Glomerular visceral epithelial cell (primary cell): ENCODE results near the gene CDC5L.
"Not testable (repeated sequence)": the region's sequence is repeated elsewhere in the genome, so short reads cannot be mapped to it uniquely, and the experiment has no call there.

Source experiments
- DNase-seq: peaks from one replicate; pipeline ENCODE4 v3.0.0-alpha.2; 2016; ENCODE audit errors: extremely low spot score

CDC5L gene

DNA sequence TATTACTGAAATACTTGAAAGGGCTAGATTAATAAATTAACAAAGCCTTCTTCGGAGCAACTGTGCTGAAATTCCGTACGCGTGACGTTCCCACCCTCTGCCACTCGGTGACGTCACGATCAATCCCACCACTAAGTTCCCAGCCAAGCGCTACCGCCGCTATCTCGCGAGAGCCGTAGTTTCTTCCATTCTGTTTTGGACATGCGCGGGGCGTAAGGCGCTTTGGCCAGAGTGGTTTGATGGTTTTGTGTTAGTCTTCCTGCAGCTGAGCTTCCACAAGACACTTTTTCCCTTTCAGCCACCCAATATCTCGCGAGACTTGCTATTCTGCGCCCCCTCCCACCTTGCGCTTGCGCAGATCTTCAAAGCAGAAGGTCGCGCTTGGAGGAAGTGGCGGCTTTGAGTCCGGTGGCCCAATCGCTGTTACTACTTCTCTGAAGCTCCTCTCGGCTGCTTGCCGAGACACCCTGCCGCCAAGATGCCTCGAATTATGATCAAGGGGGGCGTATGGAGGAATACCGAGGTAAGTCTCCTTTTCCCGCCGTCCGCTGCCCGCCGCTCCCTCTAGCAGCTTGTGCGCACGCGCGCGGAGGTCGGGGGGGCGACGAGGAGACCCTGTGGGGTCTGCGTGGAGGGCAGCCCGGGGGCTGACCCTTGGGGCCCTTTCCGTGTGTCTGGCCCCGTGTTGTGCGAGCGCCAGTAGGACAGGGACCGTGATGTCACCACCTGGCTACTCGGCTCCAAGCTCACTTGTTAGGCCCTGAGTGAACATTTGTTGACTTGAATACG is at the start of gene CDC5L:
TSS of gene CDC5L (plus strand) at position 361 of the 789 bp plus-strand sequence. CDS start at position 479, 118 bp downstream.
- peak; percentile 98 for DNase-seq

DNA sequence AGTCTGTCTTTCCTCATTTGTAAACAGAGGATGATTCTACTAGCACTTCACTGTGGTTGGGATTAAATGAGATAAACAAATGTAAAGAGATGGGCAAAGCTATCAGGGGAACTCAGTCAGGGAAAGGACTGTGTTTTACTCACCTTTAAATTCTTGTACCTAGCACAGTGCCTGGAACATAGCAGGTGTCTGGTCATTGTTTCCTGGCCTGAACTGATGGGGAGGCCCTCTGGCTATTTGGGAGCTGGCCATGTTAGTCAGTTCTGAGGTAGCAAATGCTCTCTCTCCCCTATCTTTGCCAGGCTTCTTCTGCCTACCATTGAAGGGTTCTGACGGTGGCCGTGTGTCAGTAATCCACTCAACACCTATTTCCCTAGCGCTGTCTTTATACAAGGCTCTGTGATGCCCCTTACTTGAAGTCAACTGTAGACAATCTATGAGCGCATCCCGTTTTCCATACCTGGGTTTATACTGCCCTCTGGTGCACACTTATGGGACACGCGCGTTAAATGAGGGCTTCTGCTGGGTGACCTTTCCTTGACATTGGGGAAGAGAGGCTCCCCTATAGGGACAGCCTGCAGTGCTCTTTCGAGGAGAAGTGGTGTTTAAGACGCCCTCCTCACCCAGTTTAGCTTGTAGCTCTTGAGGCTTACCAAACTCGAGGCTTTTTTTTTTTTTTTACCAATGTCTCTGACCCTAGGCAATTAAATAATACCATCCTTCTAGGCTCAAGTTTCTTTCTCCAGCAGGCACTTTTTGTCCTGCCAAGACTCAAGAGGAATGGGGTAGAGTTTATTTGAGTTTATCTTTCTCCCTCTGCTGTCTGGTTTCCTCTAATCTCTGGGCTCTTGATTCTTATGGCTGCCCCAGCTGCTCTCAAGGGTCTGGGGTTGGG is 49.0 kb upstream of the CDC5L start:
- DNase-seq: peak; percentile 63

- no peak for DNase-seq
Measured at GRCh38 chr6:44339301-44339700, 48.2 kb upstream of the CDC5L start.

- DNase-seq: peak; percentile 63
Measured at GRCh38 chr6:44339763-44340625, 47.5 kb upstream of the CDC5L start.

DNA sequence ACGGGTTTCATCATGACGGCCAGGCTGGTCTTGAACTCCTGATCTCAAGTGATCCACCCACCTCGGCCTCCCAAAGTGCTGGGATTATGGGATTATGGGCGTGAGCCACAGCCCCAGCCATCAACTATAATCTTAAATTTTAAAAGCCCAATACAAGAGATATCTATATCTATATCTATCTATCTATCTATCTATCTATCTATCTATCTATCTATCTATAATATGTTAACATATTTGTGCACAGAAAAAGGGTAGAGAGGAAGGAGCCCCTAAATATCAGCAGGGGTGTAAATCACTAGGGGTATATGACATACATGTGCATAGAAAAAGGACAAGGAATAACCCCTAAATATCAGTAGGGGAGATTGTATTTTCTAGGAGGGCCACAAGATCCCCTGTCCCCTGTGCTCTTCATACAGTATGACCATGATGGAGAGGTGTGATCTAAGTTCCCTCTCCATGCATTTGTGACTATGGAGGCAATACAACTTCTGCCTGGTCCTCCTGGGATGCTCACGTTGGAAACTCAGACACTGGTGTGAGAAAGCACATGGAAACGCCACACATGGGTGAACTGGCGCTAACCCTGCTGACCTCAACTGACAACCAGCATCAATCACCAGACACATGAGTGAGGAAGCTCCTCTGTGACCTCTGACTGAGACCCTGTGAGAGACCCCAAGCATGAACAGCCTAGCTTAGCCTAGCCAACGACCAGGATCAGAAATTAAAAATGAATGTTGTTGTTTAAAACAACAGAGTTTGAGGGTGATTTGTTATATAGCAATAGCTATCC is 46.2 kb upstream of the CDC5L start:
- DNase-seq: no peak

- no peak for DNase-seq
Measured at GRCh38 chr6:44342052-44342451, 45.5 kb upstream of the CDC5L start.

- no peak for DNase-seq
Measured at GRCh38 chr6:44342489-44342888, 45.0 kb upstream of the CDC5L start, which contains the start of gene SPATS1. SPATS1 (plus strand) TSS chr6:44342650; CDS start chr6:44343096, 446 bp downstream.

GRCh38 chr6:44346818-44347217 is 40.7 kb upstream of the CDC5L start:
- DNase-seq: not testable (repeated sequence)

DNA sequence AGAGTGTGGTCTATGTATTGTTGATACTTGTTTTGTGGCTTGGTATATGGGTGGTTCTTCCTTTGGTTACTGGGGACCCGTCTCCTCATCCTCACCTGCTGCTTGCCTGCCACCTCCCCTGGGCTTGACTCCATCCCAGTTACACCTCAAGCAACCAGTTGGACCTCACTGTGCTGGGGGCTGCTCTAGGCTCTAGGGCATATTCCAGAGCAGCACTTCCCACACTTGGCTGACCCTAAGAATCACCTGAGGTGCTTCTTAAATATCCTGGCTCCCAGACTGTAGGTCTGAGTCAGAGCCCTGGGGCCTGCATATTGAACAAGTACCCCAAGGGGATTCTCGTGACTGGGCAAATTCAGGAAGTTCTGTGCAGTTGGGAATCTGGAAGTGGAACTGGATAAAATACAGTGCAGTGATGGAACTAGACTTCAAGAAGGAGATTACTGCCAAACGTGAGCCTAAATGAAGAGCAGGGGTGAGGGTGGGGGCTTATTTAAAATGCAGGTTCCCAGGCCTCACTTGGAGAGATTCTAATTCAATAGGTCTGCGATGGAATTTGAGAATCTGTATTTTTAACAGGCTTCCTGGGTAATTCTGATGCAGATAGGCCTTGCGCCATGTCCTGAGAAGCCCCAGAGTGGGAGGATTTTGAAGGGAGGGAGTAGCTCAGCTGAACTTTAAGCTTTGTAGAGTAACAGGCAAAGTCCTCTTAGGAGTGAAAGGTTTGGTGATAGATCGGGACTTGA is 37.4 kb upstream of the CDC5L start:
- DNase-seq: no peak

DNA sequence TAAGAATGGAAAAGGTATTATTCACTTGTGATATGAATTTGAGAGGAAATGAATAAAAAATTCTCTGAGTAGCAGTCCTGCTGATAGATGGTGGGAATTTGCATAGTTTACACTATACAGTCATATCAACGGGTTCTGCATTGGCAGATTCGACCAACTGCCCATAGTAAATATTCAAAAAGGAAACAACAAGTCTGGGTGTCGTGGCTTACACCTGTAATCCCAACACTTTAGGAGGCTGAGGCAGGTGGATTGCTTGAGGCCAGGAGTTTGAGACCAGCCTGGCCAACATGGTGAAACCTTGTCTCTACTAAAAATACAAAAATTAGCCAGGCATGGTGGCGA is 36.9 kb upstream of the CDC5L start:
- DNase-seq: not testable (repeated sequence)

DNA sequence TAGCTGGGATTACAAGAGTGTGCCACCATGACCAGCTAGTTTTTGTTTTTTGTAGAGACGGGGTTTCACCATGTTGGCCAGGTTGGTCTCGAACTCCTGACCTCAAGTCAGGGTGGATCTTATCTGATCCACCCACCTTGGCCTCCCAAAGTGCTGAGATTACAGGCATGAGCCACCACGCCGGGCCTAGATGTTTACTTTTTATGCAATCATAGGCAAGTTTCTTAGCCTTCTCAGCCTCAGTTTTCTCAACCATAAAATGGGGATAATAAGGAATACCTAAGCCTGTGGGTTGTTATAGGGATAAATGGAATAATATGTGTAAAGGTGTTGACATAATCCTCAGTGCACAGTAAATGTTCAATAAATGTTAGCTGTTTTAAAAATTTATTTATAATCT is 35.2 kb upstream of the CDC5L start:
- DNase-seq: no peak

DNA sequence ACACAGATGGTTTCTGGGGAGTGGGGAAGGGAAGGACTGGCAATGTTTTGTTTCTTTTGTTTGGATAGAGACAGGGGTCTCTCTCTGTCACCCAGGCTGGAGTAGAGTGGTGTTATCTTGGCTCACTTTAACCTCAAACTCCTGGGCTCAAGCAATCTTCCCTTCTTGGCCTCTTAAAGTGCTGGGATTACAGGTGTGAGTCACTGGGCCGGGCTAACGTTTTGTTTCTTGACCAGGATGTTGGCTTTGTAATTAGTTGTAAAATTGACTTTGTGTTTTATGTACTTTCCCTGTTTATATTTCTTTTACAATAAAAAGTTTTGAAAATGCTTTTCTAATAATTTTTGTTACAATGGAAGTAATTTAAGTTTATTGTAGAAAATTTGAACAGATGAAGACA is 34.2 kb upstream of the CDC5L start:
- no peak for DNase-seq

- no peak for DNase-seq
Measured at GRCh38 chr6:44355640-44356039, 31.9 kb upstream of the CDC5L start.

GRCh38 chr6:44356487-44356886 is 31.0 kb upstream of the CDC5L start:
- no peak for DNase-seq

DNA sequence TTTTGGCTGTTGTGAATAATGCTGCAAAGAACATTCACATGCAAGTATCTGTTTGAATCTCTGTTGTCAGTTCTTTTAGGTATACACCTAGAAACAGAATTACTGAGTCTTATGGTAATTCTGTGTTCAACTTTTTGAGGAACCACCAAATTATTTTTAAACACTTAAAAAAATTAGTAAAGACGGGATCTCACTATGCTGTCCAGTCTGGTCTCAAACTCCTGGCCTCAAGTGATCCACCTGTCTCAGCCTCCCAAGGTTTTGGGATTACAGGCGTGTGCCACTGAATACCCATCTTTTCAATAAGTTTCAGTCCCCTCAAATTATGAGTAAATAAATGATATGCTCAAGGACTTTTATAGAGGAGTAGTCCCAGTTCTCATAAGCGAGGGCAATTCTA is 27.5 kb upstream of the CDC5L start:
- DNase-seq: no peak

DNA sequence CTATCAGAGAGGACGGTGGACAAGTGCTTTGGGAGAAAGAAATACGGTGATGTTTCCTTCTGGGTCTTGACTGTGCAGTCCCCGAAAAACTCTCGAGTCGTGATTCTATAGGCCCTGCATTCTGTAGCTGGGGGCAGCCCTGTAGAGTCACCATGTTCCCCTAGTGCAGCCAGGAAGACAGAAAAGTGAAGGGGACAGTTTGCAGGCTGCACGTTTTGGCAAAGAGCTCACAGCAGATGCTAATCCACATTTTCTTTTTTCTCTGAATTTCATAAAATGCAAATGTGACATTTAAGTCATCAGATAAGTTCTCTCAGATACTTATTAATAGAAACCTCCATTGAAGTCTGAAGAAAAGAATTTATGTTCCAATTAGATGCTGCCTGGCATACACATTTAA is 25.6 kb upstream of the CDC5L start:
- no peak for DNase-seq

DNA sequence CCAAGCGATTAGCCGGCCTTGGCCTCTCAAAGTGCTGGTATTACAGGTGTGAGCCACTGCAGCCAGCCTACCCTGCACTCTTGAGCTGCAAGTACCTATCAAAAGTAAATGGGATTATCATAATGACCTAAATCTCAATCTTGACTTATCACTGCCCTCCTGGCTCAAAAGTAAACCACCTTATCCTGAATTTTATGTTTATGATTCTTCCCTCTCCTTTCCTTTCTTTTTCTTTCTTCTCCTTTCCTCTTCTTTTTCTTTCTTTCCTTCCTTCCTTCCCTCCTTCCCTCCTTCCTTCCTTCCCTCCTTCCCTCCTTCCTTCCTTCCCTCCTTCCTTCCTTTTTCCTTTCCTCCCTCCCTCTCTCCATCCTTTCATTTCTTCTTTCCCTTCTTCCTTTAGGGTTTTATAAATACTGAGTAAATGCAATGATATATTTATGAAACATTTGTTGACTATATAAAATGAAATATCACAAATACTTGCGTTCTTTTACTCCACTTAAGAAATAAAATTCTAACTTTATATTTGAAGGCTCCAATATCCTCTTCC is 24.1 kb upstream of the CDC5L start:
- no peak for DNase-seq

GRCh38 chr6:44366781-44367180 is 20.7 kb upstream of the CDC5L start:
- DNase-seq: no peak

DNA sequence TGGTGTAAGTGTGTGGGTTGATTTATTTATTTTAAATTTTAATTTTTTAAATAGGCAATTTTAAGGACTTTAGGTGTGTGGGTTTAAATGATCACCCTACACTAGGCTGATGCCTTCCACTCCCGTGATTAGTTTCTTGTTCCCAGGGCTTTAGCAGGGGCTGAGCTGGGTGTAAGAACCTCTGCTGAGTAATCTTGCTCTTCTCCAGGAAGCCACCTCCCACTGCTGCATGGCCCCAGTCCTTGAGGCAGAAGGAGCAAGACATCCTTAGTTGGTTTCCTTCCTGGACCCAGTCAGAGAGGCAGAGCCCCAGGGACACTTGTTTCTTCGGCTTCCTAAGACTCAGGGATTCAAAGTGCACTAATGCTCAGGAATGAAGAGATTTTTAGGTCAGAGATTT is 19.8 kb upstream of the CDC5L start:
- no peak for DNase-seq

DNA sequence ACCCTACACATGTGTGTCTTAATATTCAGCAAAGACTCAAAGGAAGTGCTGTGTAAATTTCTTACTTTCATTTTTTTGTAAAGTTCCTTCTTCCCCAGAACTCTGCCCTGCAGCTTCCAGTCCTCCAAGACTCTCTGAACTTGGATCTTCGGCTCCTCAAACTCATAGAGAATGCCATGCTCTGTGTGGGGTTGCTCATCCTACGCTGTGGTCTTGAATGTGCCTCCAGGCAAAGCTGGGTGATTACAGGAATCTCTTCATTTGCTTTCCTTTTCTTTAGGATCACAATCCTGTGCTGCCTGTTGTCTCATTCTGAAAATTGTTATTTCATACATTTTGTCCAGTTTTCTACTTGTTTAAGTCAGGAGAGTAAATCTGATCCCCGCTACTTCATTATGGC is 14.5 kb upstream of the CDC5L start:
- no peak for DNase-seq
